NCI-H2029 treated with DMSO at 0.1 percent for 48 hours (cell line): ENCODE results near the gene CYP26B1.

Experiments used
- DNase-seq: peaks from one replicate; lab custom pipeline; 2025; lab: John Stamatoyannopoulos, UW

The CYP26B1 gene

DNA sequence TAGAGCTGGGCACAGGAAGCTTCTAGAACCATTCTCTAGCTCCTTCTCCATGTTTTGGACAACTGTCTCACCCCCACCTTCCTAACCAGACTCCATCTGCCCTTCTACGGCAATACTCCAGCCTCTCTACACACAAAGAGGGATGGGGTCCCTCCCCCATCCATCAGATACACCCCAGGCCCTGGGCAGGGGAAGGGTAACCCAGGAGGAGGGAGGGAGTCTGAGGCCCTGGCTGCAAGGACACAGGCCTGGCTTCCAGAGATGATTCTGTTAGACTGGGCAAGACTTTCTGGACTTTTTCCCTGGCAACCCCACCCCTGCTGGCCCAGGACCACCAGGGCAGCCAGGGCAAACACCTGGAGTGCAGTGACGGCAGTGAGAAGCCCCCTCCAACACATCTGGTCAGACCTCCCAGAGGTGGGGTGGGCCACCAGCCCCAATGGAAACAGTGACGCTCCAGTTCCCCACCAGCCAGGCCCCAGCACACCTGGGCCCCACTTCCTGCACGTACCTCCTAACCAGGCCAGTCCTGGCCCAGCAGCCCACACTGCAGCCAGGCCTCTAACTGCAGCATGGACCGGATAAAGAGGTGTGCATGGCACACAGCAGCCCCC lies 6.5 kb downstream of the CYP26B1 start:
- no peak for DNase-seq

DNA sequence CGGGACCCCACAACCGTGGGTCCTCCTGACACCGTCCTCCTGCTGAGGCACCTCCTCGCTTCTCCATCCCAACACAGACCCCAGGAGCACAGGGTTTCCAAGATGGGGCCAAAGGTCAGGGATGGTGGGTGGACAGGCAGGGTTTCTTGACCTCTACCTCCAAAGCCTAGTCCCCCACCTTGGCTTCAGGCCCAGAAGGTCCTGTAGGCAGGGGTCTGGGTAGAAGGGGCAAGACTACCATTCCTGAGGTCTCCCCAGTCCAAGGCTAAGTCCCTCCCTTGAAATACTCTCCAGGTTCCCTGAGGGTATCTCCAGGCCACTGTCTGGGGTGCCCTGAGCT lies 7.1 kb downstream of the CYP26B1 start:
- DNase-seq: no peak

DNA sequence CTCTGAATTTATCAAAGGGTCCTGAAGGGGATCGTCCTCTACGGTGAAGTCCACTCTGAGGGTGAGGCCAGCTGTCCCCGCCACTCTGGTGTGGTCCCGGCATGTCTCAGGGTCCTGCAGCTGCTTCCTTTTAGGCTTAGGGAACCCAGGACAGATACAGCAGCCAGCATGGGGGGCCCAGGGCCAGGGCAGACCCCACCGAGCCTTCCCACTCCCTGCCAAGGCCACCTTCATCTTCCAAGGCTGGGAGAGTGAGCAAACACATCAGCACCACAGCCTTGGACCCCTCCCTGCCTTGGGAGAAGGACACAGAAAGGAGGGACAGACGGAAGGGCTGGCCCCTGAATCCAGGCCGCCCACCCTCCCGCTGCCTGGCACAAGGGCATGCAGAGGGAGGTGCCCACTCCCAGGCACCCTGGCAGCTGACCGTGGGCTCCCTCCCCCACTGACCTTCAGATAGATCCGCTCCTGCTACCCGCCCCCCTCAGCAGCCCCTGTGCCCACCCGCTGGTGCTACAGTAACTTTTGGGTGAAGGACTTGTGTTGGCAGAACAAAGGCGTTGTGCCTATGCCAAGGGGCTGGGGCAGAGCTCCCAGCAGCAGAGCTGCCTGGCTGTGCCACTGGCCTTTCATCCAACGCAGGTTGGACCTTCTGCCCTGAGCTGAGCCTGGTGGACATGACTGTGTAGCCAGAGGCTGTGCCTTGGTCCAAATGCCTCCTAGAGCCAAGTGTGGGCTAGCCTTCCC lies 7.6 kb downstream of the CYP26B1 start:
- no peak for DNase-seq

DNA sequence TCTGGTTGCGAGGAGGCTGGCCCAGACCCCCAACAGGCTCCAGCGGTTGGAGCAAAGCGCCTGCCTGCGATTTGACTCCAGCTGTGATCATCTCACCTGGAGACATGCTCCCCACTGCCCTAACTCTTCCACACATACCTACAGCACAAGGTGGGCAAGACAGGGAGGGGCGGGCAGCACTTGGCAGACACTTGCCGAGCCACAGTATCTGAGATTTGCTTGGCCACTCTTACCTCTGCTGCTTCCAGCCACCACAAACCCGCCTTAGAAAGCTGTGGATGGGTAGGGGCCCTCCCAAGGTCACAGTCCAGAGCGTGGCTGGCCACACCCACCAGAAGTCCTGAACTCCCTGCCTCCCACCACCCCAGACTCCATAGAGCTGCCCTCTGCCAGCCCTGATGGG lies 8.2 kb downstream of the CYP26B1 start:
- DNase-seq: no peak

DNA sequence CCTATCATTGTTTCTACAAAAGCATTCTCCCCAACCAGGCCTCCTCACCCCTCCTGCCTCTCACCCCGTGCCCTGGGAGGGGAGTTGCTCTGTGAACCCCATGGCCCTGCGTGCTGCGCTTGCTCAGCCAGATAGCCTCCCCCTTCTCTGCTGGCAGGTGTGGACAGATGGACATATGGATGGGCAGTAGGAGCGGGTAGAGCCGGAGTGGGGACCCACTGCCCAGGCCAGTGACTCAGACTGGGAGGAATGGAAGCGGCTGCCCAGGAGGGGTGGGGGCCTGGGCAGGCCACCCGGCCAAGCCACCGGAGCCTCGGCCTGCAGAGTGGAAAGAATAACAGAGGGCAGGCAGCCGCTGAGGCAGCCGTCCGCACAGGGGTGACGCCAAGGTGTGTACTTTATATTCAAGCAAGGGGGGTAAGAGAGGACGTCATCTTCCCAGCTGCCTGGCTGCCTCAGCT lies 8.7 kb downstream of the CYP26B1 start:
- DNase-seq: no peak

DNA sequence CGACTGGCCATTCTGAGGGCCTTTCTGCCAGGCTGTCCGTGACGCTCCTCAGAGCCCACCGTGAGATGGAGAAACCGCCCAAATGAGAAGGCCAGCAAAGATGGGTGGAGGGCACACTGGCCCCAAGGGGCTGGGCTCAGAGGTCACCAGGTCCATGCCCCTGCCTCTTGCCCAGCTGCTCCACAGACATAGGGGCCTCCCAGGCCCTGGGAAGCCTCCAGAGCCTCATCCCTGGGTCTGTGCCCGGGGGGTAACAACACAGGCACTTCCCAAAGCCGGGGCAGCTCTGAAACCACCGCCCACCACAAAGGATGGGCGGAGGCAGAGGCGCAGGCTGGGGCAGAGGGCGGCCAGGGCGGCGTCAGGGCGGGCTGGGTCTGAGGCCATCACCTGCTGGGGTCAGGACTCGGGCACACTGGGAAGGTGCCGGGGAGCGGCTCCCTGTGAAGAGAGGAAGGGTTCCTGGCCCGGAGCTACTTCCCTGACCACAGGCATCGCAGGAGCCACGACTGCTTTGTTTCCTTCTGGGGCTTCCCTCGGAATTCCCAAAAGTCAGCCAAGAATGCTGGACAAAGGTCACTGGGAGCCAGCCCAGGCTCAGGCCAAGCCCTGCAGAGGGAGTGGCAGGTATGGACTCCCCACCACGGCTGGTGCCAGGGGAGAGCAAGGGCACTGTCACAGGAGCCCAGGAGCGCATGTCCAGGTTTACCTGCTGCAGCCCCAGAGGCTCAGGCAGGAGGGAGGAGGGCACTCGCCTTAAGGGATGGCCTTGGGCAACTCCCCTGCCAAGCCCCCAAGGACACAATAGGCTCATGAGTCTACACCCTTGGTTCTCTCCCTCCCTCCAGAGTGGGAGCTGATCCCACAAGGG lies 9.4 kb downstream of the CYP26B1 start:
- no peak for DNase-seq

DNA sequence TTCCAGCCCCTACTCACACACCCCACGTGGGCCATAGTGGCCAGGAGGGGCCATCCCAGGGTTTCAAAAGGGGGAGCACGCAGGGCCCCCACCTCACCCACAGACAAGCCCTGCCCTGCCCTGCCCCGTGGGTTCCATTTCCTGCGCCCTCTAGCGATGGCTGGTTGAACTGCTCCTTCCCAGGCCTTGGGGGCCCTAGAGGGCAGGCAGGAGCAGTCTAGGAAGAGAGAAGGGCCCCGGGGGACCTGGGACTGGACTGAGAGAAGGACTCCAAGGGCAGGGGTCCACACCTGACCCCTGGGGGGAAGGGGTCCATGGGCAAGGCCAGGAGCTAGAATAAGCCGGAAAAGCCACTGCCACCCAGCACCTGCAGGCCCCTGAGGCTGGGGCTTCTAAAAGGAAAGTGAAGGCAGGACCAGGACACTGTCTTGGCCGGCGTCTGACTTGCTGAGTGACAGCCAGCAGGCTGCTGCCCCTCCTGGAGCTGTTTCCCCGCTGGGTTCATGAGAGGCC lies 10.1 kb downstream of the CYP26B1 start:
- peak; percentile 12 for DNase-seq

DNA sequence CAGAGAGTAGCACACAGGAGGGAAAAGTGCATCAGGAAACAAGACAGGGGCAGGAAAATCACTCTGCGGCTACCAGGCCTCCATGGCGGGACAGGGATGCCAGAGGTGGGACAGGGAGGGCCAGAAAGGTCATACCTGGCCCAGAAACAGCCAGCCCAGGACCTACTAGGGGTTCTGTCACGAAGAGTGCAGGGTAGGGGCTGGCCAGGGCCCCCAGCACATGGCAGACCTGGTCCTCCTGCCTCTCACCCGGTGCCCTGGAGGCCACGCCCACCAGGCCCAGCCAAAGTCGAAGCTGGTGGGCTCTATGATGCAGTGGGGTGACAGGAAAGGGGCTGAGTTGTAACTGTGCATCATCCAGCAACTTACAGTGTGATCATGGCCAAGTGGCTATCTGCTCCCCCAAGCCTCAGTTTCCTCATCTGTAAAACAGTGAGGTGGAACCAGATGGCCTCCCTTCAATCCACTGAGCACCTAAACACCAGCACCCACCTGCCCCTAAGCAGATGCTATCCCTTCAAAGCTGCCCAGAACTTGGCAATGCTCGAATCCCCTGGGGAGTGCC lies 10.6 kb downstream of the CYP26B1 start:
- no peak for DNase-seq

DNA sequence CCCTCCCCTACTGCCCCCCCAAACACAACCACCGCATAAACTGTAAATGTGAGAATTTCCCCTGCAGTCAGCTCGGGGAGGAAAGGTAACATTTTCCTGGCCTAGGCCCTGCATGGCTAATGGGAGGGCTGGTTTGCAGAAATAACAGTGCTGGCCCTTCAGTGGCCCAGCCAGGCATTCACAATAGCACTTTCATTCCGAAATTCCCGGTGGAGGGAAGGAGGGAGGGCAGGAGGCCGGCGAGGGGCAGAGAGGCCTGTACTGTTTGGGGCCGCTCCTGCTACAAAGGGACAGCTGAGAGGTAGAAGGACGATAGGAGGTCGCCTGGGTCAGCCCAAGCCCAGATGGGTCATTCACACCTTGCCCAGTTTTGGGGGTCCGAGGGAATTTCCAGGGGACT lies 11.3 kb downstream of the CYP26B1 start:
- no peak for DNase-seq

DNA sequence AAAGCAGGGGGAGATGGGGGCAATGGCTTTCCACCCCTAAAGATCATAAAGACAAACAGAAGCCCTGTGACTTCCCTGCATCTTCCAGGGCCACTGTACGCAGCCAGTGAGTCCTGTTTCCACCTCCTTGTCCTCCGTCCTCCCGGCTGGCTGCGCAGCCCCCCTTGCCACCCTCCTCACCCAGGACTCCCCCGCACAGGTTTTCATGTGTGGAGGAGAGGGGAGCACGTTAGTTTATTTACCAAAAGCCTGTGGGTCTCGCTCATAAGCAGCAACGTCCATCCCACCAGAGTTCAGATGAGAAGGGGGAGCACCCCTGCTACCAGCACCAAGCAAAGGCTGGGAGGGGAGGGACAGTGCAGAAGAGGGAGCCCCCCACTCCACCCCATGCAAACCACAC lies 11.7 kb downstream of the CYP26B1 start:
- no peak for DNase-seq

DNA sequence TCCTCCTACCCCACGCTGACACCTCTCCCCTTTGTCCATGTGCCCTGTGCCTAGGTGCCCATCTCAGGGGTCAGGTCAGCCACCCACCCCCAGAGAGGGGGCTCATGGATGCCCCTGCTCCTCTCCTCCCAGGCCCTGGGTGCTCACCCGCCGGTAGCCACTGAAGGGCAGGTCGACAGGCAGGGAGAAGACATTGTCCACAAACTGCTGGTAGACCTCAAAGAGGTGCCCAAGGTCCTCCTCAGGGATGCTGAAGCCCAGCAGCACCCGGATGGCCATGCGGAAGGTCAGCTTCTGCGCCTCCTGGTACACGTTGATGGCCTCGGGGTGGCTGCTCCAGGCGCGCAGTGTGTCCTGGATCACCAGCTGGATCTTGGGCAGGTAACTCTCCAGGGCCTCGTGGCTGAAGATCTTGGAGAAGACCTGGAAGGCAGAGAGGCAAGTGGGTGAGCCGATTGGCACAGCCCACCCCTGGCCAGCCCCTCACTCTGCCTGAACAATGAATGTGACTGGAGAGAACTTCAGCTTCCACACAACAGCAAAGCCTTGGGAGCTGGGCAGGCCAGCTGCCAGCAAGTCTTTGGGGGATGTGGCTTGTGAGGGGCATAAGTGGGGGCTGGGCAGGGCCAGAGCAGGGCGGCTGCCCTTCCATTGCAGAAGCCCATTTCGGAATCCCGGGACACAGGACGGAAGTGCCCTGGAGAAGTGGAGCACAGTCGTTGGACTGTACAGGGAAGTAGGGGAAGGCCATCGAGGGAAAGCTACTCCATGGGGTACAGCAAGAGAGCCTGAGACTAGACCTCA lies 12.5 kb downstream of the CYP26B1 start:
- DNase-seq: no peak

DNA sequence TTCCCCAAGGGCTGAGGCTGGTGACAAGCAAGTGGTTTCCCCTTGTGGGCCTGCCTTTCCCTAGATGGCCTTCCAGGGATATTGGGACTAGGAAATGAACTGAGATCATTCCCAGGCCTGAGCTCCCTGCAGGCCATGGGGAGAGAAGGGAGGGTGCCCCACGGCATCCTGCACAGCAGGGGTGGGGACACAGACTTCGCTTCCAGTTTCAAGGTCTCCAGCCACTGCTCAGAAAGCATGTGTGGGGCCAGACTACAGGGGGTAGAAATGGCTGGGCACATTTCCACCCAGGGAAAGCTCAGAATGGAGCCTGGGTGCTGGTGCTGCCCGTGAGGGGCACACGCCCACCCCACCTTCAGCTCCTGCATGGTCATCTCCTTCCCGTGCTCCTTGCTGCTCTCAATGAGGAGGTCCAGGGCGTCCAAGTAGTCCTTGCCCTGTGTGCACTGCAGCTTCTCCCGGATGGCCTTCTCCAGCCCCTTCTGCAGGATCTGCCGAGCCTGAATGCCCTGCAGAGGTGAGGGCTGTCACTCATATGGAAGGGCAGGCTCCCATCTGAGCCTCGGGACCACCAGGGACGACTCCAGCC lies 13.2 kb downstream of the CYP26B1 start:
- no peak for DNase-seq

DNA sequence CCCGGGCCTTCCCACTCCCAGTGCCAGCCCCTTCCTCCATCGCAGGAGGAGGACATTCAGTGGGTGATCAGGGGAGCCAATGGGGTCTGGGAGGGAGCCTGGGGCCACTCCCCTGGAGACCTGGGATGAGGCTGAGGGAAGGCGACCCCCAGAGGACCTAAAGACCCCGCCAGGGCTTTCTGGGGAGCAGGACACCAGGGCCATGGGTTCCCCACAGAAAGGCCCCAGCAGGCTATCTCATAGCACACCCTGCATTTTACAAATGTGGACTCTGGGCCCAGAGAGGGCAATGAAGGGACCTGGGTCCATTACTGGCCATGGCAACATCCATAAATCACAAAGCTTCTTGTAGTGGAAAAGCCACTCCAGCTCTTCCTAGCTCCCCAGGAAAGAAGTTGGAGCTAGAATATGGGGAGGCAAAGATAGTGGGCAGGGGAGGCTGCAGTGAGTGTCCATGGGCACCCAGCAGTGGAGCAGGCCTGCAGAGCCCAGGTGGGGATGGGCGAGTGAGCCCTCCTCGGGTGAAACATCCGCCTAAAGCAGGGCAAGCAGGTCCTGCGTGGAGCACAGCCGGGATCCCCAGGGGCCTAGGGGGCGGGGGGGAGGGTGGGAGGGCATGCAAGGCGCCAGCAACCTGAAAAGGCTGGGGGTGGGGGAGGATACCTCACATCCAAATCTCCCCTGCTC lies 13.8 kb downstream of the CYP26B1 start:
- DNase-seq: no peak

DNA sequence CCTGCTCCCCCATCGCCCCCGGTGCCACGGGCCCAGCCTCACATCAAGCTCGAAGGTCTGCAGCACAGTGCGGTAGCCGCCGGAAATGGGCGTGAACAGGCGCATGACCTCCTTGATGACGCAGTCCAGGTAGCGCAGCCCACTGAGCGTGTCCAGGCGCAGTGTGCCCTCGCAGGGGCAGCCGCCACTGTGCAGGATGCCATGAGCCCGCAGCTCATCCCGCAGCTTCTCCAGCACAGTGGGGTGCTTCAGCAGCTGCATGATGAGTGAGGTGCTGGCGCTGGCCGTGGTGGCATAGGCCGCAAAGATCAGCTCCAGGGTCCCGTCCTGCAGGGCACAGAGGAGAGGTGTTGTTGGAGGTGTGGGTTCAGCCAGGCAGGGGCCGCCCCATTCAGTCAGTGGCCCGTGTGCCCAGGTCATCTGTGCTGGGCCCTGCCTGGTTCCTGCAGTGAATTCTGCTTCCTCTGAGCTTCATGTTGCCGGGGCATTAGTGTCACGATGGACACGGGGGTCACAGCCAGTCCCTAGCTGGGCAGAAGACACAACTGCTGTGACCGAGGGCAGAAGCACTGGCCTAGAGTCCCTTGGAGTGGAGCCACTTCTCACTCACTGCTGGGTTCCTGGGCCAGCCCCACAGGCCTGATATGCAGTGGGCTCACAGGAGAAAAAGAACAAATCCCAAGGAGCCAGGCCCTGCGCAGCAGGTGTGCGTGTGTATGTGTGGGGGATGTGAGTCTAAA lies 14.5 kb downstream of the CYP26B1 start:
- no peak for DNase-seq

DNA sequence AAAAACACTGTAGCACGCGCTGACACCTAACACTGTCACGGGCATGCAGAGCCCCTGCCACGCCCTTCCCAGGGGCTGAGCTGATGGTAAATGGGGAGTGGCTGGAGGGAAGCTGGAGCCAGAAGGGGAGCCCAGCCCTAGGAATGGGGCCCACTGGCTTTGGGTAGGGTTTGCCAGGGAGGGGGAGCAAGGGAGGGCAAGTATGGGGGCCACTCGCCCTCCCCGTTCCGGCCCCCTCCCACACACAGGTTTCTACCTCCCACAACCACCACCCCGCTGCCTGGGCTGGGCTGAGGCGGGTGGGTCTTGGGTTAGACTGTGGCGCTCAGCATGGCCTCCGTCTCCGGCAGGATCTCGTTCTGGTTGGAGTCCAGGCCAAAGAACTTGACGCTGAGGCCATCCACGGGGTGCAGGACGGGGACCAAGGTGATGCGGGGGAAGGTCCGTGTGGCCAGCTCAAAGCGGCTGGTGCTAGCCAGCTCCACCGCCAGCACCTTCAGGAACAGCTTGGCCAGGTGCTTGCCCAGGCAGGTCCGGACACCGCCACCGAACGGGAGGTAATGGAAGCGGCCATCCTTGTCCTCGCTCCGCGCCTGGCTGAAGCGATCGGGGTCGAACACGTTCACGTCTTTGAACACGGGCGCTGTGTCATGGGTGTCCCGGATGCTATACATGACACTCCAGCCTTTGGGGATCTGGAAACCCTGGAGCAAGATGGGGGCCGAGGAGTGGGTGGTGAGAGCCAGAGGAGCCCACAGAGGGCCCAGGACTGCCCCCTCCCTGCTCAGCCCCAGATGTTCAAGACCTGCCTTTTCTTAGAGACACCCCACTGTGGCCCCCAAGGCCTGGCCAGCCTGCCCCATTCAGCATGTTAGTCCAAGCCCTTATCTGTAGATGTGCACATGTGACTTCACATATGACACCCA lies 15.5 kb downstream of the CYP26B1 start:
- DNase-seq: no peak

DNA sequence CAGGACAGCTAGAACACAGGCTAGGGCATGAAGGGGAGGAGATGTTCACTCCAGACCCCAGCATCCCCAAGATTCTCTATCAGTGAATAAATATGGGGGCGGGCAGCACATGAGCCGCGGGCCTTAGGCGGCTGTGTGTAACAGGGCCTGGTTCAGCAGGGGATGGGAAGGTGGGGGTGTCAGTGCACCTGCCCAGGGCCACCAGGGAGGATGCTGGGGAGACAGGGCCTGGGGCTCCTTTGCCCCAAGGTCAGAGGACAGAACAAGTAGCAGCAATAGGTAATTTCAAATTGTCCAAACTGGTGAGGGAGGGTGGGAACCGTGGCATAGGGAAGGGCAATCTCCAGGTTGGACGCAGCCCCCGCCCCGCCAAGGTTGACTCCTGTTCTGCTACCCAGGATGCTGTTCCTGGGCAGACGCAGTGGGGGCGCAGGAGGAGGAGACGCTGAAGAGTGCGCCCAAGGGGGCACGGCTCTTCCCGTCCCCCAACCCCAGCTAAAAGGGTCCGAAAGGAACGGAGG lies 16.2 kb downstream of the CYP26B1 start:
- DNase-seq: no peak

DNA sequence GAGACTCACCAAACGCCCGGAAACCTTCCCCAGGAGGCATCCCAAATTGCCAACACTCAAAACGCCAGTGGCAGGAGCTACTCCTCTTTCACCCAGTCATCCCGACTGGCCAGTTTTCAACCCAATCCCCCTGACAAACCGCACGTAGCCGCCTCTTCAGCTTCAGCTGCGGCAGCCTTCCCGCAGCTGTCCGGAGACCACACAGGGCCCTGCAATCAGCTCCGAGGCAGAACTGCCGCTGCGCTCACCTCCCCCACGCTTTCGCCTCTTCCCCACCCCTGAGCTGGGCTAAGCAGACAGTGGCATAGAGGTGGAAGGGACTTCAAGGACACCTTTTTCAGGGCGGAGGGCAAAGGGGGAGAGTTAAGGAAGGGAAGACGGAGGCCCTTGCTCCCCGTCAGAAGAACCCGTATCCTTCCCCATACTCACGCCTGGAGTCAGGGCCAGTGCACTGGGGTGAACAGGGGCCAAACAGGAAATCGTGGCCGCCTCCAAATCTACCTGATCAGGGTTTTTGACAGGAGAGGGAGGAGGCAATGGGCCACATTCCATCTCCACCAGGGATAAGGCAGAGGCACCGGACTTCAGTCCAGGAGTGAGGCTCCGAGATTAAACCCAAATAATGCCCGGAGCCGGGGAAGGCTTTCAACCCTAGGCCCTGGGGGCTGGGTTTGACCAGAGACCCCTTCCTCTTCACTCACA lies 16.9 kb downstream of the CYP26B1 start:
- DNase-seq: no peak
